GM21360 (cell line): ENCODE results near the gene LRRC8E.
"Not testable (repeated sequence)": the region's sequence is repeated elsewhere in the genome, so short reads cannot be mapped to it uniquely, and the experiment has no call there.

Source experiments
- ATAC-seq: cut with Tn5 transposase; IDR thresholded peaks from one replicate; pipeline ENCODE4 v1.9.1; 2021; ENCODE audit warnings: mild to moderate bottlenecking, moderate library complexity; ENCODE audit not compliant: unreplicated experiment

LRRC8E gene

DNA sequence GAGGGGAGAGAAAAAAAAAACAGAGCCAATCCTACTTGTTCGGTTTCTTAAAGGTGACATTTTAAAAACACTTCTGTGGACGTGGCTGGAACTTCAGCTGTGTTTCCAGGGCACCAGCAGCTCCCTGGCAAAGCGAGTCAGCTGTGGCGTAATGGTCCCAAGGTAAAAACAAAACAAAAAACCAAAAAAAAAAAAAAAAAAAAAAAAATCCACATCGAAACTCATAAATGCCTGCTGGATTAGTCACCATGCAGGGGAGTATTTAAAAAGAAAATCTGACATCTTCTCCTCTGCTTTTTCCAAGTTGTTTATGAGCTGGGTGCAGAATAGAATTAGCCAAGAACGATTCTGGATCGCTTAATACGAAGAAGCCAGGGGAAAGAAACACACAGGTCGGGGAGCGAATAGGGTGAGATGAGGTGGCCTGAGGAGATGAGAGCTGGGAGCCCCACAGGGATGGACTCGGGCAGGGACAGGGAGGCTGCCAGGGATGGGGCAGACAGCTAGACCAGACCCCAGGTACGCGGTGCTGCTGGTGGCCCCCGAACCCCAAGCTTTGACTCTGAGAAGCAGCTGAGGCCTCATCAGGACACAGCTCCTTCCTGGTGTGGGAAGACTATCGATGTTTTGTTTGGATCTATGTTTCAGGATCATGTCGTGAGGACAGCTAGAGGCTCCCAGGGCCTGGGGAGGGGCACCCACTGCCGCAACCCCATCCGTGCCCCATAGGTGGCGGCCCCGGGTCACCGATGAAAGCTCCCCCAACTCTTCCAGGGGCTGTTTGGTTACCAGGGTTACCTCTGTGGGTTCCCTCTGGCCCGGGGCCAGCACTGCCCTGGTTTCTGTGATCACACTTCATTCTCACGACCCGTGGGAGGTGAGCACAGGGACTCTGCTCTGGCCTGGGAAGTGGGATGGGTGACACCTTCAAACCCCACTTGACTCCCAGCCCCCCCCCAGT, 40.7 kb downstream of the LRRC8E start:
- no peak for ATAC-seq

GRCh38 chr19:7930030-7930429, 41.7 kb downstream of the LRRC8E start:
- ATAC-seq, result not testable (repeated sequence)

DNA sequence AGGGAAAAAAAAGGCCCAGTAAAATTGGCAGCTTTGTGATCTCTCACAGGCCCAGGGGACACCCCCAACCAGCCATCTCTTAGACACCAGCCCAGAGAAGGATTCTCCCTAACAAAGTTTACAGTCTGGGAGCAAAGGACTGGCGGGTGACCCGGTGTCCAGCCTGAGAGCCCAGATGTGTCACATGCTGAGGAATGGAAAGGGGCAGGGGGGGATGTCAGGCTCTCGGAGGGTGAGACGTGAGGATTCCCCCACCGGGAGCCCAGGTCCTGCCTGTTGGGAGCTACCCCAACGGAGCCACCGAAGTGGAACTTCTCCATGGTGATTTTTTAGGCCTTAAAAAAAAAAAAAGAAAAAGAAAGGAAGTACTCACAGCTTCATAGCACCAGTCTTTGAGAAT, 42.5 kb downstream of the LRRC8E start:
- ATAC-seq, result no peak

DNA sequence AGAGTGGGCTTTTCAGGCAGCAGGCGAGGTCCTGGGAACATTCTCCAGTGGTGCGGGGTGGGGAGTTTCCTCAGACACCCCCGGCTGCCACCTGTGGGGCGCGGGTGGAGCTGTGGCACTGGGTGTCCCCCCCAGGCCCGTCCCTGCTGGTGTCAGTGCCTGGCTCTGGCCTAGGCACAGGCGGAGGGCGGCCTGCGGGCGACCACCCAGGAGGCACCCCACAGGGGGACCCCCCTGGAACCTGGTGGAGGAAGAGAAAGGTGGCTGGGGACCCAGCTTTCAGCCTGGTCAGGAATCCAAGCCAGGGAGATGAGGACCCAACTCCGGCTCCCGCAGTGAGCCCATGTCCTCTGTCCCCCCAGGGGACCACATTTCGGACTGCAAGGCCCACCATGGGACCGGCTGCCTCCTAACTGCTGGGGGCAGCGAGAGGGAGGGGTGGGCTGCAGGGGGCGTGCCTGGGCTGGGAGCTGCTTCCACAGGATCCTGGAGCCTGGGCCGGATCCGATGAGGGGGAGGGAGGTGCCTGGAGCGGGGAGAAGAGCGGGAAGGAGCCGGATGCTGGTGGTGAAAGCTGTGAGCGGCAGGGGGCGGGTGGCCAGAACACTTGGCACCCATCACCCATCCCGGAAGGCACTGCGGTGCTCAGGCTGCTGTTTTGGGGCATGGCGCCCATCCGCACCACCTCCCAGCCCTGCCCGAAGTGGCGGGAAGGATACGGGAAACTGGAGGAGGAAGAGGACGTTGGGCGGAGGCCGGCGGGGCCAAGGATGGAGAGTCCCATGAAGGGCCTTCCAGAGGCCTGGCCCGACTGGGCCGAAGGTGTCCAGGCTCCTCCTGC, 43.1 kb downstream of the LRRC8E start:
- ATAC-seq, result no peak

- no peak for ATAC-seq
These were observed 44.1 kb downstream of the LRRC8E start for GRCh38 chr19:7932276-7932929.

GRCh38 chr19:7932930-7933300, 44.6 kb downstream of the LRRC8E start:
- ATAC-seq, result no peak

DNA sequence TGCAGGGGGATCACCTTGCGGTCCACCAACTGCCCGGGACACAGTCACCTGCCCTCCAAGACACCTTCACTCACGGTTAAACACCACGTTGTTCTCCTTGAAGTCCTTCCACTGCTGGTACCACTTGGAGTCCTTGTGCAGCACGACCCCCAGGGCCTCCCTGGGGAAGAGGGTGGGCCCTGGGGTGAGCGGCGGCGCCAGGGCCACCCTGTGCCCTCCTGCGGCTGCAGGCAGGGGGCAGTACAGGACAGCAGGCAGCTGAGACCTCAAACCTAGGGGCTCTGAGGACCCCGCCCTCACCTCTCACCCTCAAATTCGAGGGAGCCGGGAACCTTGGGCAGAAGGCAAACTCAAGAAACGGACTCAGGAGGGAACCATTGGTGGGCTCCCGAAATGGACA, 45.1 kb downstream of the LRRC8E start:
- no peak for ATAC-seq

DNA sequence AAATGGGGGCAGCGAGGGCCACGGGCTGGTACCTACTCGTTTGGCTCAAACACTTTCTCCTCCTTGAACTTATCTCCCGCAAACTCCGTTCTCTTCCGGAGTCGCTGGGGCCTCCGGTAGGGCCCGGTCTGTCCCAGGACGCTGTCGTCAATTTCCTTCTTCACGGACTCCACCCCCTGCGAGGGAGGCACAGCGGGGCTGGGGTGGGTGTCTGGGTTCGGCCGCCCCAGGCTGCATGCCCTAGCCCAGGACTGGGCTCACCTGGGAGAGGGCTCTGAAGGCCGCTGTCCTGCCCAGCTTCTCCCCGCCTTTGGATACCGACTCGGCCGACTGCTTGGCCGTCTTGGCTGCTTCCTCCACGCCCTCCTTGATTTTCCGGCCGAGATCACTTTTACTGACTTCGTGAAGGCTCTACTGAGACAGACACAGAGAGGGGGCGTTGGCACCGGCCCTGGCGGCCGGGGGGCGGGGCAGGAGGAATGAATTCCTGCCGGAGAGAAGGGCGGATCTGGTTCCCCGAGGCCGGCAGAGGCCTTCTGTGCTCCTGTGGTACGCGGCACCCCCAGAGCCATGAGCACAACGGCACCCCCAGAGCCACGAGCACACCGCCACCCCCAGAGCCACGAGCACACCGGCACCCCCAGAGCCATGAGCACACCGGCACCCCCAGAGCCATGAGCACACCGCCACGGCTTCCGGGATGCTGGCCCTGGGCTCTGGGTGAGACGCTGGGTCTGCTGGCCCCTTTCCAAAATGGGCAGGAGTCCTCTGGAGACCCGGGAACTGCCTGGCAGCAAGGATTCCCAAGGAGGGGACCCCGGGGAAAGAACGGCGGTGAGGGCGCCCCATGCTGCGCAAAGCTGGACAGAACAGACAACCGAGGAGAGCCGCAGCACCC, 45.8 kb downstream of the LRRC8E start:
- ATAC-seq, result no peak

DNA sequence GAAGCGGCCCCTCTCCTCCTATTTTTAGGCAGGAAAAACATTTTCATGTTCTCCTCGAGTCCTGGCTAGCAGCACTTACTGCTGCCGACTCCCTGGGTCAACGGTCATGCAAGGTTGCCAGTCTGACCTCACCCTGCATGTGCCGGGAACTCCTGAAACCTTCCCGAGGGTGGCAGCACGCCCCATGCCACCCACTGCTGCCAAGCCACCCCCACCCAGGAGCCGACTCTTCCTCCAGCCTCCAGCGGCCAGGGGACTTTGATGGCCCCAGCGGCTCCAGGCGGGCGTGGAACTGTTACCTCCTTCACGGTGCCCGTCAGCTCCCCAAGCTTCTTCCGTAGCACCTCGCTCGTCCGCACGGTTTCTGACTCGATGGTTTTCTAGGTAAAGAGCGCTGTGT, 46.5 kb downstream of the LRRC8E start:
- no peak for ATAC-seq

DNA sequence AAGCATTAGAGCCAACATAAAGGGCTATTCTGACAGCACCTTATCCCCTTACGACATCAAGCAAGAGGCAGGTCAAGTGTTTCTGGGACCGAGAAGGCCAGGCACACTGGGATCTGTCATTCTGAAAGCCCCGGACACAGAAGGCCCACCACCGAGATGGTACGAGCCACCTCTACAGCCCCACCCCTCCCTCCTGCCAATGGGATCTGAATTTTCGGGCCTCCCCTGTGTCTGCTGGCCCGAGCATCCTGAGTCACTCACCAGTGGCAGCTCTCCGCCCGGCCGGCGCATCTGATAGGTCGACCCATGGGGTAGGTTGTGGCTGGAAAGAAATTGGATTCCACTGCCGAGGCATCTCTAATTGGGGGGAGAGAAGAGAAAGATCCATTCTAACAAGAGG, 52.5 kb downstream of the LRRC8E start:
- ATAC-seq, result no peak

DNA sequence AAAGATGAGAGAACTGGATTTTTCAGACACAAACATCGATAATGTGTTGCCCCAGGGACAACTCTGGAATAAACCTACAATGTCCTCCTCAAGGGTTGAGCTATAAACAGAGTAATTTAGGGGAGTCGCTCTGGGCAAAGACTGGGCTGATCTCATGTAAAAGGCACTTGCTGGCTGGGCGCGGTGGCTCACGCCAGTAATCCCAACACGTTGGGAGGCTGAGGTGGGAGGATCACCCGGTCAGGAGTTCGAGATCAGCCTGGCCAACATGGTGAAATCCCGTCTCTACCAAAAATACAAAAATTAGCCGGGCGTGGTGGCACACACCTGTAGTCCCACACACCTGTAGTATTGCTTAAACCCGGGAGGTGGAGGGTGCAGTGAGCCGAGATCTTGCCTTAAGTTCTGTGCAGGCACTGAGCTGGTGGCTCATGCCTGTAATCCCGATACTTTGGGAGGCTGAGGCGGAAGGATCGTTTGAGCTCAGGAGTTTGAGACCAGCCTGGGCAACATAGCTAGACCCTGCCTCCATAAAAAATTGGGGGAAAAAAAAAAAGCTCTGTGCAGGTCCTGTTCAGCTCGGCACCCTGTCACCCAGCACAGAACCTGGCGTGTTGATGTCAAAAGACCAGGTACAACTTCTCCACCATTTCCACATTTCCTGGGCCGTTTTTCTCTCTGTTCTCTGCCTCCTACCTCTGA, 53.7 kb downstream of the LRRC8E start:
- no peak for ATAC-seq

- ATAC-seq, result peak; percentile 8
These were observed 54.7 kb downstream of the LRRC8E start for GRCh38 chr19:7942981-7943443.

DNA sequence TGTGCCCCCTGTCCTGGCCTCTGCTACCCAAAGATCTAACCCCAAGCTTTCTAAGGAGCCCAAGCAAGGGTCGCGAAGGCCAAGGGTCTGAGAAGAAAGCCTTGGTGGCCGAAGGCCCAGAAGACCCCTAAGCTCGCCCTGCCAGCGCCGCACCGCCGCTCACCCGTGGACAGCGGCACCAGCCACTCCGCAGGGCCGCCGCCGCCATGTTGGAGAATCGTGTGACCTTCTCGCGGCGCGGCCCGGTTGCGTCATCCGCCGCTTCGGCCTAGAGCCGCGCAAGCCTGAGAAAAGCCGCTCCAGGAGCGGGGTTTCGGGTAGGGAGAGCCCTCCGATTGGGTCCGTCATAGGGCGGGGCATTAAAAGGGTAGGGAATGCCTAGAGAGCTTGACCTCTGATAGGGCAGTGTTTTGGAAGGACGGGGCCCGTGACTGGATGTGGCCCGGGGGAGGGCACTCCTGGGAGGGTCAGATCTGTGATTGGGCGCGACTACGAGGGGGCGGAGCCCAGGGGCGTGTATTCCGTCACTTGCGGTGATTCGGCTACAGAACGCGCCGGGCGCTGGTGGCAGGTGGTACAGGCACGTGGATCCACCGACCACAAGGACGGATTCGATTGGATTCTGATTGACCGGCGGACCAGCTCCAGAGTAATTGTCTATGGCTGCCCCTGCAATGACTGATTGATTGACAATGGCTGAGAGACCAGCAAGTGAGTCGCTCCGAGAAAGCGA, 55.3 kb downstream of the LRRC8E start, which contains the start of gene TIMM44:
Gene TIMM44 (minus strand): TSS at position 223 of the 733 bp plus-strand sequence. CDS start 15 bp downstream, at position 208.
- peak; percentile 88 for ATAC-seq

GRCh38 chr19:7944177-7944761, 56.0 kb downstream of the LRRC8E start:
- ATAC-seq, result peak; percentile 31

DNA sequence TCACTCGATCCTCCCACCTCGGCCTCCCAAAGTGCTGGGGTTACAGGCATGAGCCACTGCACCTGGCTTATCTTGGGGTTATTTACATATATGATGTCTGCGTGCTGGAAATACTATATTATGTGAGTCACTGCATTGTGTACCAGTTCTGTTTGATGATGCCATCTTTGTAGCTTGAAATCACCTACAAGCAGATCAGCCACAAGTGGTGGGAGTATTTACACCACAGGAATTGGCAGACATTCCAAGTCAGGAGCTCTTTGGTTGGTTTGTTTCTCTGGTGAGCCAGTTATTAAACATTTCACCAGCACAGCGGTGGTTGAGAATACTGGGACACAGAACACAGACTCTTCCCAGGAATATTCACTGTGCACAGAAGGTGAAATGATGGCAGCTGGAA, 59.6 kb downstream of the LRRC8E start:
- no peak for ATAC-seq
